Endothelial cell of umbilical vein (primary cell): ENCODE results near the gene SUSD6. TPM values are rescaled to one million over a fixed set of nuclear protein-coding genes. Genes with fewer than 3 reads are reported as not detected.
"Not testable (repeated sequence)": the region's sequence is repeated elsewhere in the genome, so short reads cannot be mapped to it uniquely, and the experiment has no call there.

Experiments used
- BruUV-seq: library from RNA; stranded (reverse); fragments of 400-500 nt; replicated peaks from 2 replicates; lab custom pipeline; 2021; lab: Mats Ljungman, UMichigan
- CTCF ChIA-PET: fragments of 300-600, 350-600 bp; sonication (Branson Sonifier 250); formaldehyde crosslinking; loops from one replicate; lab custom pipeline; 2021; ENCODE audit warnings: antibody characterized with exemption, inconsistent platforms; lab: Charles Lee
- POLR2A ChIA-PET: fragments of 300-600, 350-600 bp; sonication (Branson Sonifier 250); formaldehyde crosslinking; loops from one replicate; lab custom pipeline; 2021; ENCODE audit warnings: antibody characterized with exemption, inconsistent platforms; lab: Charles Lee
- DNase-seq: peaks from one replicate; pipeline ENCODE4 v3.0.0-alpha.2; 2011; ENCODE audit warnings: low read depth, low spot score
- FAIRE-seq: peaks from 2 replicates; lab custom pipeline; 2011; peaks lifted over from hg19 to GRCh38; lab: Jason Lieb, UNC
- H2AFZ ChIP-seq: 2 replicates; pipeline ENCODE4 v1.6.0; 2012; ENCODE audit warnings: low read depth, low read length, control low read depth, inconsistent platforms
- H3K27ac ChIP-seq: 2 replicates; pipeline ENCODE4 v1.5.1; 2011; ENCODE audit warnings: low read depth, mild to moderate bottlenecking, control low read depth, low read length, moderate library complexity; ENCODE audit not compliant: insufficient read depth
- H3K27me3 ChIP-seq, 2 experiments: 2 replicates each; pipeline versions ENCODE4 v1.6.0 to v1.6.1; 2011; ENCODE audit warnings: low read length in 2 of 2, mixed read lengths in 1 of 2; ENCODE audit not compliant: control insufficient read depth in 2 of 2, insufficient read depth in 2 of 2
- H3K36me3 ChIP-seq, 2 experiments: 2 replicates in 1 of 2; 3 replicates in 1 of 2; pipeline ENCODE4 v1.5.1; 2011; ENCODE audit warnings: low read length in 2 of 2, mild to moderate bottlenecking in 1 of 2, moderate library complexity in 1 of 2; ENCODE audit not compliant: control insufficient read depth in 2 of 2, insufficient read depth in 2 of 2; ENCODE audit errors: extremely low read depth in 1 of 2
- H3K4me1 ChIP-seq: 3 replicates; pipeline ENCODE4 v1.5.1; 2011; ENCODE audit warnings: mild to moderate bottlenecking, low read length; ENCODE audit not compliant: control insufficient read depth, insufficient read depth; ENCODE audit errors: extremely low read depth
- H3K4me2 ChIP-seq: 2 replicates; pipeline ENCODE4 v1.6.1; 2011; ENCODE audit warnings: low read length, control low read depth, mixed read lengths; ENCODE audit not compliant: insufficient read depth
- H3K4me3 ChIP-seq, 3 experiments: fragments of 200-600 bp in 1 of 3; sonication (generic), shearing (Covaris generic) in 1 of 3; replicated peaks in 1 of 3; 2 replicates each; pipeline ENCODE4 v1.5.1; 2011 to 2016; ENCODE audit warnings: control low read depth in 3 of 3, low read length in 3 of 3, mild to moderate bottlenecking in 2 of 3, inconsistent platforms in 1 of 3, low read depth in 1 of 3, moderate library complexity in 1 of 3; ENCODE audit not compliant: insufficient read depth in 1 of 3
- H3K79me2 ChIP-seq: 2 replicates; pipeline ENCODE4 v1.6.0; 2012; ENCODE audit warnings: low read length, inconsistent platforms; ENCODE audit not compliant: control insufficient read depth, insufficient read depth
- H3K9ac ChIP-seq: replicated peaks from 2 replicates; pipeline ENCODE3; 2011; ENCODE audit warnings: low read length, control low read depth; ENCODE audit not compliant: insufficient read depth; ENCODE audit errors: extremely low read depth
- H3K9me1 ChIP-seq: replicated peaks from 3 replicates; pipeline ENCODE4 v1.6.0; 2011; ENCODE audit warnings: mild to moderate bottlenecking, low read length; ENCODE audit not compliant: control insufficient read depth, insufficient read depth; ENCODE audit errors: extremely low read depth
- H3K9me3 ChIP-seq: replicated peaks from 2 replicates; pipeline ENCODE4 v1.5.1; 2012; ENCODE audit warnings: low read length, inconsistent platforms; ENCODE audit not compliant: control insufficient read depth, insufficient read depth
- H4K20me1 ChIP-seq: replicated peaks from 2 replicates; pipeline ENCODE3; 2011; ENCODE audit warnings: mild to moderate bottlenecking, low read length; ENCODE audit not compliant: control insufficient read depth, insufficient read depth; ENCODE audit errors: extremely low read depth
- CTCF ChIP-seq, 2 donors: IDR thresholded peaks; 1 replicate in 1 of 2; 2 replicates in 1 of 2; pipeline ENCODE4 v1.5.1; 2011; ENCODE audit warnings: low read length in 2 of 2, mild to moderate bottlenecking in 2 of 2, moderate library complexity in 2 of 2, control low read depth in 1 of 2, inconsistent platforms in 1 of 2, low read depth in 1 of 2; ENCODE audit not compliant: insufficient read depth in 1 of 2; ENCODE audit errors: extremely low read depth in 1 of 2
- EZH2 ChIP-seq: IDR thresholded peaks from 2 replicates; pipeline ENCODE4 v1.6.1; 2012; ENCODE audit warnings: borderline replicate concordance, low read depth, mild to moderate bottlenecking, moderate library complexity, low read length, inconsistent platforms; ENCODE audit not compliant: severe bottlenecking
- FOS ChIP-seq: IDR thresholded peaks from 2 replicates; pipeline ENCODE4 v1.6.1; 2011; ENCODE audit warnings: mild to moderate bottlenecking, low read length, moderate library complexity, borderline replicate concordance; ENCODE audit not compliant: insufficient read depth
- GATA2 ChIP-seq: IDR thresholded peaks from 2 replicates; pipeline ENCODE4 v1.7.0; 2011; ENCODE audit warnings: low read depth, mild to moderate bottlenecking, moderate library complexity, mixed read lengths, low read length; ENCODE audit not compliant: insufficient read length, insufficient read depth
- JUN ChIP-seq: IDR thresholded peaks from 2 replicates; pipeline ENCODE4 v1.6.1; 2011; ENCODE audit warnings: borderline replicate concordance, low read depth; ENCODE audit not compliant: insufficient read length, insufficient read depth
- MAX ChIP-seq: IDR thresholded peaks from 2 replicates; pipeline ENCODE4 v1.6.1; 2011; ENCODE audit not compliant: insufficient read depth, insufficient read length
- MYC ChIP-seq: IDR thresholded peaks from one replicate; pipeline ENCODE4 v1.6.1; 2011; ENCODE audit warnings: mild to moderate bottlenecking, low read depth, low read length
- POLR2A ChIP-seq: IDR thresholded peaks from 2 replicates; pipeline ENCODE4 v1.6.1; 2012; ENCODE audit warnings: low read depth, mild to moderate bottlenecking, control low read depth, low read length
- POLR2AphosphoS5 ChIP-seq: IDR thresholded peaks from 2 replicates; pipeline ENCODE4 v1.6.1; 2012; ENCODE audit warnings: low read depth, mild to moderate bottlenecking, control low read depth, low read length, moderate library complexity; ENCODE audit not compliant: insufficient read depth
- dilution Hi-C: fragments of 300-500 bp; cut with MboI; formaldehyde crosslinking; loops from one replicate; pipeline ENCODE4 v1.15.0; 2019; ENCODE audit warnings: low sequenced_read_pairs; ENCODE audit not compliant: extremely low pct_ligation_motif_present
- intact Hi-C: fragments of 100-400 bp; cut with micrococcal nuclease; formaldehyde crosslinking; loops from one replicate; pipeline ENCODE4 v1.10.0; 2022
- polyA plus RNA-seq, 4 experiments: library from polyadenylated mRNA; depleted of rRNA in 3 of 4; stranded (reverse) in 3 of 4; unstranded in 1 of 4; fragments of >200 nt; gene quantifications; 2 replicates each; pipeline versions ENCODE4 v1.2.1 to v1.2.3, GENCODE V29; 2011 to 2012; ENCODE audit warnings: missing spikeins in 1 of 4
- total RNA-seq: library from RNA; stranded (reverse); gene quantifications from 2 replicates; pipeline ENCODE4 v1.2.3, GENCODE V29; 2021

SUSD6 gene
- total and polyA plus RNA-seq, 2 donors (not counting 3 experiments of a cell fraction or from before 2014, with no cell fraction given), result 13.4 to 19.5 TPM

- FAIRE-seq (peak; percentile 96), DNase-seq (peak; percentile 87)
- Histone ChIP-seq H3K4me3 (peak overlapping the region in 1 of 3 experiments; percentile 4), H3K4me2 (peak overlapping the region; percentile 56), H3K9me3 (no peaks in the 10 kb centered on the region), H3K9ac (peak overlapping the region; percentile 31), H2AFZ (no peak overlapping the region), H3K4me1 (peaks cover 46% of the 10 kb centered on the region), H3K27ac (peak overlapping the region; percentile 73), H3K36me3 (no peaks in the 10 kb centered on the region), H4K20me1 (no peaks in the 10 kb centered on the region), H3K9me1 (no peaks in the 10 kb centered on the region), H3K79me2 (no peaks in the 10 kb centered on the region), H3K27me3 (no peaks in the 10 kb centered on the region)
- dilution Hi-C loops (no loop called here), intact Hi-C loops (loop anchor here (1.0 to 2.0 kb wide), 7 partner anchors 11 to 114 kb away; partner anchors contain the start of genes SRSF5 and SUSD6)
- TSS peak; percentile 15 for BruUV-seq
- ChIA-PET POLR2A (interaction anchor here (0.6 kb wide), 1 partner anchor 11 kb away, joined by 3 read pairs; no protein-coding TSS in a partner anchor), CTCF (interaction anchor here (0.9 to 3.0 kb wide), 5 partner anchors 10 to 132 kb away, joined by 3 to 10 read pairs (median 4); partner anchors contain the start of gene SUSD6)
- TF ChIP-seq FOS, result peak; percentile 82
- TF ChIP-seq POLR2A, result no peak
- TF ChIP-seq CTCF (IDR thresholded peaks at IDR 0.05; ENCODE audit: extremely low read depth in 1 of 2, insufficient read depth in 1 of 2, low read depth in 1 of 2, low read length in 2 of 2), result peak in 1 of 2 donors; percentile 5
- TF ChIP-seq MYC, result no peak
- no peak for TF ChIP-seq MAX
- TF ChIP-seq GATA2, result no peak
- TF ChIP-seq EZH2, result no peak
- peak; percentile 58 for TF ChIP-seq JUN
- peak; percentile 27 for TF ChIP-seq POLR2AphosphoS5
Observed at GRCh38 chr14:69716478-69717187, 105.2 kb downstream of the SUSD6 start.

- Histone ChIP-seq H3K4me2 (peak overlapping the region; percentile 1), H3K4me1 (peaks cover 30% of the 10 kb centered on the region)
- H3K9ac ChIP-seq, H3K27ac ChIP-seq, DNase-seq, H3K9me3 ChIP-seq, H3K36me3 ChIP-seq, H4K20me1 ChIP-seq, H3K4me3 ChIP-seq, H3K79me2 ChIP-seq, FAIRE-seq, dilution Hi-C loops, BruUV-seq, POLR2A ChIA-PET, H2AFZ ChIP-seq, H3K9me1 ChIP-seq, H3K27me3 ChIP-seq: not testable (repeated sequence)
- intact Hi-C loops, result loop anchor here (1.0 kb wide), 1 partner anchor 93 kb away; no protein-coding TSS in a partner anchor
- CTCF ChIA-PET, result interaction anchor here (1.1 to 4.0 kb wide), 6 partner anchors 9 to 134 kb away, joined by 3 to 22 read pairs (median 6); no protein-coding TSS in a partner anchor
Observed at GRCh38 chr14:69718614-69719013, 107.2 kb downstream of the SUSD6 start.
